NCI-H1417 (cell line): ENCODE data around the gene MYBBP1A.

Source experiments
- DNase-seq, 3 experiments: peaks; one replicate each; lab custom pipeline; 2025; lab: John Stamatoyannopoulos, UW

Gene MYBBP1A

GRCh38 chr17:4536259-4536741, 18.9 kb downstream of the MYBBP1A start:
- no peak for DNase-seq

GRCh38 chr17:4535667-4536258, 19.4 kb downstream of the MYBBP1A start:
- DNase-seq: no peak

- no peak for DNase-seq
Measured at GRCh38 chr17:4534928-4535666, 20.1 kb downstream of the MYBBP1A start.

GRCh38 chr17:4534515-4534914, 20.7 kb downstream of the MYBBP1A start:
- DNase-seq: peak in 1 of 3 experiments; percentile 23

GRCh38 chr17:4533523-4534504, 21.4 kb downstream of the MYBBP1A start:
- DNase-seq: peak in 2 of 3 experiments; percentile 47 to 56

GRCh38 chr17:4532860-4533522, 22.2 kb downstream of the MYBBP1A start:
- no peak for DNase-seq

- DNase-seq: no peak
Measured at GRCh38 chr17:4531988-4532736, 23.0 kb downstream of the MYBBP1A start.

GRCh38 chr17:4530799-4531730, 24.1 kb downstream of the MYBBP1A start:
- DNase-seq: no peak

GRCh38 chr17:4529533-4530152, 25.5 kb downstream of the MYBBP1A start:
- peak in 1 of 3 experiments; percentile 1 for DNase-seq

- no peak for DNase-seq
Measured at GRCh38 chr17:4527566-4528125, 27.5 kb downstream of the MYBBP1A start.

GRCh38 chr17:4527134-4527533, 28.1 kb downstream of the MYBBP1A start:
- DNase-seq: no peak

- no peak for DNase-seq
Measured at GRCh38 chr17:4525691-4526397, 29.3 kb downstream of the MYBBP1A start.

- DNase-seq: no peak
Measured at GRCh38 chr17:4523946-4524345, 31.2 kb downstream of the MYBBP1A start.

GRCh38 chr17:4522661-4523060, 32.5 kb downstream of the MYBBP1A start:
- no peak for DNase-seq

- no peak for DNase-seq
Measured at GRCh38 chr17:4520894-4521600, 34.1 kb downstream of the MYBBP1A start.

GRCh38 chr17:4520060-4520893, 34.9 kb downstream of the MYBBP1A start:
- DNase-seq: no peak

- no peak for DNase-seq
Measured at GRCh38 chr17:4519361-4519788, 35.8 kb downstream of the MYBBP1A start.
